HG03045 (cell line): ENCODE data around the gene TKT.
"Not testable (repeated sequence)": the region's sequence is repeated elsewhere in the genome, so short reads cannot be mapped to it uniquely, and the experiment has no call there.

ENCODE experiments used
- ATAC-seq: cut with Tn5 transposase; IDR thresholded peaks from one replicate; pipeline ENCODE4 v1.9.1; 2021; ENCODE audit warnings: mild to moderate bottlenecking, moderate library complexity; ENCODE audit not compliant: unreplicated experiment

TKT gene

GRCh38 chr3:53260286-53260785, 4.5 kb upstream of the TKT start:
- no peak for ATAC-seq

- ATAC-seq, result no peak
Measured at GRCh38 chr3:53259427-53260259, 3.8 kb upstream of the TKT start.

GRCh38 chr3:53258600-53259426, 3.0 kb upstream of the TKT start:
- ATAC-seq, result no peak

- no peak for ATAC-seq
Measured at GRCh38 chr3:53257465-53257864, 1.6 kb upstream of the TKT start.

GRCh38 chr3:53256704-53257055, 858 bp upstream of the TKT start:
- ATAC-seq, result no peak

- peak; percentile 53 for ATAC-seq
Measured at GRCh38 chr3:53255423-53255774, 423 bp downstream of the TKT start.

GRCh38 chr3:53254509-53255422, 1.1 kb downstream of the TKT start:
- ATAC-seq, result peak; percentile 49

- no peak for ATAC-seq
Measured at GRCh38 chr3:53253707-53254508, 1.9 kb downstream of the TKT start.

GRCh38 chr3:53252947-53253322, 2.9 kb downstream of the TKT start:
- not testable (repeated sequence) for ATAC-seq

GRCh38 chr3:53252096-53252946, 3.5 kb downstream of the TKT start:
- no peak for ATAC-seq

GRCh38 chr3:53250881-53251605, 4.8 kb downstream of the TKT start:
- no peak for ATAC-seq

- ATAC-seq, result no peak
Measured at GRCh38 chr3:53250453-53250852, 5.4 kb downstream of the TKT start.

GRCh38 chr3:53248161-53248560, 7.7 kb downstream of the TKT start:
- ATAC-seq, result no peak

- no peak for ATAC-seq
Measured at GRCh38 chr3:53247619-53248018, 8.2 kb downstream of the TKT start.

GRCh38 chr3:53244271-53244670, 11.6 kb downstream of the TKT start:
- ATAC-seq, result no peak

GRCh38 chr3:53243785-53244184, 12.0 kb downstream of the TKT start:
- no peak for ATAC-seq

- no peak for ATAC-seq
Measured at GRCh38 chr3:53243165-53243564, 12.7 kb downstream of the TKT start.

GRCh38 chr3:53242642-53243041, 13.2 kb downstream of the TKT start:
- ATAC-seq, result no peak

- ATAC-seq, result no peak
Measured at GRCh38 chr3:53242155-53242554, 13.7 kb downstream of the TKT start.
